HepG2 (cell line): ENCODE results near the gene SFTA2. TPM values are rescaled to one million over a fixed set of nuclear protein-coding genes. Genes with fewer than 3 reads are reported as not detected.

ENCODE experiments used
- ATAC-seq: fragments of 200-7000 bp; cut with Tn5 transposase; 3 replicates; pipeline ENCODE4 v1.9.1; 2020; ENCODE audit warnings: mild to moderate bottlenecking, moderate library complexity
- BruUV-seq: library from RNA; stranded (reverse); fragments of 400-500 nt; replicated peaks from 2 replicates; lab custom pipeline; 2021; lab: Mats Ljungman, UMichigan
- CTCF ChIA-PET: fragments of 300-600 bp; formaldehyde crosslinking; extraction: SDS; loops from one replicate; lab custom pipeline; 2021; ENCODE audit warnings: low total read pairs, inconsistent platforms, low intra/inter-chr PET ratio; lab: Yijun Ruan, JAX
- POLR2A ChIA-PET: fragments of 350-600 bp; sonication (Branson Sonifier 250); formaldehyde crosslinking; loops from one replicate; lab custom pipeline; 2020; ENCODE audit warnings: antibody characterized with exemption, inconsistent platforms; lab: Yijun Ruan, JAX
- DNase-seq: peaks from one replicate; pipeline ENCODE4 v3.0.0-alpha.2; 2015; ENCODE audit warnings: low spot score
- FAIRE-seq: peaks from 3 replicates; lab custom pipeline; 2011; peaks lifted over from hg19 to GRCh38; lab: Jason Lieb, UNC
- H2AFZ ChIP-seq: one replicate; pipeline ENCODE4 v1.6.1; 2011; ENCODE audit warnings: low read length, inconsistent platforms
- H3K27ac ChIP-seq: fragments of 300-600 bp; 3 replicates; pipeline ENCODE4 v1.8.0; 2011; ENCODE audit warnings: mixed run types, mild to moderate bottlenecking, mixed read lengths, low read length, inconsistent platforms; ENCODE audit not compliant: insufficient read depth; ENCODE audit errors: extremely low read length
- H3K27me3 ChIP-seq, 2 experiments: fragments of 200-600 bp in 1 of 2; 2 replicates in 1 of 2; 3 replicates in 1 of 2; pipeline versions ENCODE4 v1.6.0 to v1.8.0; 2011; ENCODE audit warnings: low read length in 2 of 2, mild to moderate bottlenecking in 2 of 2, moderate library complexity in 2 of 2, inconsistent platforms in 1 of 2; ENCODE audit not compliant: insufficient read depth in 2 of 2, control insufficient read depth in 1 of 2
- H3K36me3 ChIP-seq, 2 experiments: fragments of 200-600 bp in 1 of 2; replicated peaks in 1 of 2; 2 replicates in 1 of 2; 3 replicates in 1 of 2; pipeline versions ENCODE4 v1.5.1 to v1.8.0; 2011; ENCODE audit warnings: low read length in 2 of 2, inconsistent platforms in 1 of 2; ENCODE audit not compliant: insufficient read depth in 2 of 2, control insufficient read depth in 1 of 2
- H3K4me1 ChIP-seq: 2 replicates; pipeline ENCODE4 v1.5.1; 2012; ENCODE audit warnings: low read length, inconsistent platforms; ENCODE audit not compliant: insufficient read depth
- H3K4me2 ChIP-seq: 2 replicates; pipeline ENCODE4 v1.6.0; 2011; ENCODE audit warnings: low read depth, low read length, inconsistent platforms
- H3K4me3 ChIP-seq, 3 experiments: fragments of 200-600 bp in 1 of 3; sonication (generic), shearing (Covaris generic) in 1 of 3; replicated peaks in 1 of 3; 2 replicates each; pipeline ENCODE4 v1.5.1; 2011 to 2016; ENCODE audit warnings: low read length in 3 of 3, inconsistent platforms in 2 of 3, low read depth in 2 of 3, mild to moderate bottlenecking in 2 of 3, control low read depth in 1 of 3, mixed read lengths in 1 of 3; ENCODE audit not compliant: insufficient read depth in 1 of 3
- H3K79me2 ChIP-seq: one replicate; pipeline ENCODE4 v1.6.1; 2011; ENCODE audit warnings: low read length, inconsistent platforms; ENCODE audit not compliant: insufficient read depth
- H3K9ac ChIP-seq: 2 replicates; pipeline ENCODE4 v1.6.0; 2011; ENCODE audit warnings: mild to moderate bottlenecking, low read depth, low read length, inconsistent platforms; ENCODE audit not compliant: insufficient read depth
- H3K9me3 ChIP-seq: 2 replicates; pipeline ENCODE4 v1.5.1; 2012; ENCODE audit warnings: mild to moderate bottlenecking, low read length
- H4K20me1 ChIP-seq: 2 replicates; pipeline ENCODE4 v1.6.0; 2011; ENCODE audit warnings: inconsistent platforms, mild to moderate bottlenecking, low read length, moderate library complexity; ENCODE audit not compliant: insufficient read depth
- GPN1 ChIP-seq: sonication (generic); formaldehyde crosslinking; IDR thresholded peaks from 2 replicates; pipeline ENCODE4 v1.5.1; 2020; ENCODE audit warnings: missing genetic modification reagents, borderline replicate concordance
- REST ChIP-seq, 2 experiments: IDR thresholded peaks; 2 replicates each; pipeline ENCODE4 v1.6.1; 2011 to 2012; ENCODE audit warnings: low read length in 2 of 2, borderline replicate concordance in 1 of 2, low read depth in 1 of 2, mild to moderate bottlenecking in 1 of 2, moderate library complexity in 1 of 2
- SNAPC2 ChIP-seq: sonication (generic); formaldehyde crosslinking; IDR thresholded peaks from 2 replicates; pipeline ENCODE4 v1.8.1; 2022; ENCODE audit warnings: mild to moderate bottlenecking, missing genetic modification reagents
- U2AF1 ChIP-seq: fragments of 200-400 bp; formaldehyde crosslinking; optimal IDR thresholded peaks from 2 replicates; pipeline ENCODE3; 2017; ENCODE audit warnings: mild to moderate bottlenecking, low read depth, low read length
- ZFY ChIP-seq: sonication (generic); formaldehyde crosslinking; IDR thresholded peaks from 2 replicates; pipeline ENCODE4 v1.4.0; 2020; ENCODE audit warnings: missing genetic modification reagents
- ZMYM4 ChIP-seq: sonication (generic); formaldehyde crosslinking; IDR thresholded peaks from 2 replicates; pipeline ENCODE4 v1.8.1; 2023; ENCODE audit warnings: mild to moderate bottlenecking, missing genetic modification reagents
- ZNF503 ChIP-seq: sonication (generic); formaldehyde crosslinking; IDR thresholded peaks from 2 replicates; pipeline ENCODE4 v1.4.0; 2020; ENCODE audit warnings: missing genetic modification reagents
- ZNF510 ChIP-seq: sonication (generic); formaldehyde crosslinking; IDR thresholded peaks from 2 replicates; pipeline ENCODE4 v1.4.0; 2020; ENCODE audit warnings: low read depth, mild to moderate bottlenecking, missing genetic modification reagents
- ZNF605 ChIP-seq: sonication (generic); formaldehyde crosslinking; IDR thresholded peaks from 2 replicates; pipeline ENCODE4 v1.8.0; 2022; ENCODE audit warnings: mild to moderate bottlenecking, missing genetic modification reagents
- ZNF790 ChIP-seq: sonication (generic); formaldehyde crosslinking; IDR thresholded peaks from 2 replicates; pipeline ENCODE4 v1.8.0; 2022; ENCODE audit warnings: missing genetic modification reagents, mild to moderate bottlenecking, borderline replicate concordance
- WGBS: methylation state at CpG from one replicate; pipeline ENCODE4 v1.1.6; 2017; ENCODE audit warnings: low lambda C conversion rate; 5-methylcytosine and 5-hydroxymethylcytosine counted together
- in situ Hi-C: cut with HindIII; loops from 2 replicates; pipeline ENCODE4 v1.10.0; 2017; ENCODE audit warnings: low pct_unique_long_range_greater_than_20kb; ENCODE audit not compliant: extremely low pct_ligation_motif_present
- intact Hi-C: fragments of 100-400 bp; cut with micrococcal nuclease; formaldehyde crosslinking; loops from one replicate; pipeline ENCODE4 v1.10.0; 2022; ENCODE audit not compliant: unreplicated experiment
- polyA plus RNA-seq, 8 experiments: library from polyadenylated mRNA; depleted of rRNA in 3 of 8; stranded (reverse) in 7 of 8; unstranded in 1 of 8; fragments of >200 nt; fragmentation: Illumina TruSeq in 4 of 8; extraction: Trizol in 4 of 8; gene quantifications; 2 replicates each; pipeline versions ENCODE4 v1.2.1 to v1.2.3, GENCODE V29; 2011 to 2016; ENCODE audit warnings: low read depth in 4 of 8, missing spikeins in 1 of 8, mixed read lengths in 1 of 8; ENCODE audit not compliant: insufficient read depth in 1 of 8
- total RNA-seq, 5 experiments: library from RNA; depleted of rRNA; stranded (reverse); fragments of >200 nt; fragmentation: Illumina TruSeq; extraction: Trizol; gene quantifications; 2 replicates each; pipeline ENCODE4 v1.2.3, GENCODE V29; 2016; ENCODE audit warnings: low read depth in 1 of 5
- TF ChIP-seq, protein P1 (sequence below): sonication (generic); formaldehyde crosslinking; IDR thresholded peaks from 2 replicates; pipeline ENCODE4 v1.4.0; 2020; ENCODE audit warnings: low read depth, mild to moderate bottlenecking, missing genetic modification reagents
- TF ChIP-seq, protein P2 (sequence below): sonication (generic); formaldehyde crosslinking; IDR thresholded peaks from 2 replicates; pipeline ENCODE4 v1.4.0; 2020; ENCODE audit warnings: missing genetic modification reagents, borderline replicate concordance

SFTA2 gene
- total and polyA plus RNA-seq, 2 of the 13 experiments (the other 11 are each of a cell fraction or from before 2014, with no cell fraction given) = not detected

DNA sequence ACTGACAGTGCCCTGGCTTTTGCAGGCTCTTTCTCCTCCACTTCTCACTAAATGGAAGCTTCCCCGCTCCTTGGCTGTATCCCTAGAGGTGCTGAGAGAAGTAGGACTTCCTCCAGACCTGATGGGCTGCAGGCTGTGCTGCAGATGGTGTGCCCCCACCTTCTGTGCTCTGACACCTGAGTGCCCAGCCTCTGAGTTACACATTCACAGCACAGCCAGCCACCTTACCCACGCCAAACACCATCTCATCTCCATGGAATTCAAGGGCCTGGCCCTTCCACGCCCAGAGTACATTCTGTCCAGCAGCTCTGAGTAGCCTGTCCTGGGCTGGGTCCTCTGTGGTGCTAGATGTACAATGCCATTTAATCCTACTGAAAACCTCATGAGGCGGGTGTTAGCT, 5.3 kb downstream of the SFTA2 start:
- Histone ChIP-seq H3K27ac (no peak overlapping the region), H3K4me1 (no peaks in the 10 kb centered on the region), H2AFZ (no peak overlapping the region), H3K4me3 (no peak overlapping the region), H4K20me1 (no peaks in the 10 kb centered on the region), H3K27me3 (peaks cover 0 to 7% of the 10 kb centered on the region in 2 experiments; a peak in 1 of 5 replicates), H3K4me2 (no peak overlapping the region), H3K9me3 (no peaks in the 10 kb centered on the region), H3K9ac (no peak overlapping the region), H3K79me2 (no peaks in the 10 kb centered on the region), H3K36me3 (peaks cover 22 to 42% of the 10 kb centered on the region in 2 experiments)
- intact Hi-C loops = no loop called here
- no peak for DNase-seq
- no TSS peak for BruUV-seq
- ChIA-PET CTCF (no interaction called here), POLR2A (interaction anchor here (1.4 kb wide), 1 partner anchor 13 kb away, joined by 3 read pairs; the partner anchor contains the start of gene VARS2)
- ATAC-seq = no peak
- WGBS = 97% methylated on average over 4 of the region's 4 CpGs
- no peak for FAIRE-seq
- in situ Hi-C loops = no loop called here
- TF ChIP-seq, protein P1, sequence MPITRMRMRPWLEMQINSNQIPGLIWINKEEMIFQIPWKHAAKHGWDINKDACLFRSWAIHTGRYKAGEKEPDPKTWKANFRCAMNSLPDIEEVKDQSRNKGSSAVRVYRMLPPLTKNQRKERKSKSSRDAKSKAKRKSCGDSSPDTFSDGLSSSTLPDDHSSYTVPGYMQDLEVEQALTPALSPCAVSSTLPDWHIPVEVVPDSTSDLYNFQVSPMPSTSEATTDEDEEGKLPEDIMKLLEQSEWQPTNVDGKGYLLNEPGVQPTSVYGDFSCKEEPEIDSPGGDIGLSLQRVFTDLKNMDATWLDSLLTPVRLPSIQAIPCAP = no peak
- TF ChIP-seq SNAPC2 (CRISPR knock-in tag) (no peak), ZNF510 (CRISPR knock-in tag) (no peak), ZNF605 (CRISPR knock-in tag) (no peak), GPN1 (CRISPR knock-in tag) (no peak), U2AF1 (no peak), ZNF503 (CRISPR knock-in tag) (no peak), ZMYM4 (CRISPR knock-in tag) (no peak), ZNF790 (CRISPR knock-in tag) (no peak), ZFY (CRISPR knock-in tag) (no peak), REST (IDR thresholded peaks at IDR 0.05; ENCODE audit: borderline replicate concordance in 1 of 2, low read depth in 1 of 2, low read length in 2 of 2) (no peak)
- TF ChIP-seq, protein P2, sequence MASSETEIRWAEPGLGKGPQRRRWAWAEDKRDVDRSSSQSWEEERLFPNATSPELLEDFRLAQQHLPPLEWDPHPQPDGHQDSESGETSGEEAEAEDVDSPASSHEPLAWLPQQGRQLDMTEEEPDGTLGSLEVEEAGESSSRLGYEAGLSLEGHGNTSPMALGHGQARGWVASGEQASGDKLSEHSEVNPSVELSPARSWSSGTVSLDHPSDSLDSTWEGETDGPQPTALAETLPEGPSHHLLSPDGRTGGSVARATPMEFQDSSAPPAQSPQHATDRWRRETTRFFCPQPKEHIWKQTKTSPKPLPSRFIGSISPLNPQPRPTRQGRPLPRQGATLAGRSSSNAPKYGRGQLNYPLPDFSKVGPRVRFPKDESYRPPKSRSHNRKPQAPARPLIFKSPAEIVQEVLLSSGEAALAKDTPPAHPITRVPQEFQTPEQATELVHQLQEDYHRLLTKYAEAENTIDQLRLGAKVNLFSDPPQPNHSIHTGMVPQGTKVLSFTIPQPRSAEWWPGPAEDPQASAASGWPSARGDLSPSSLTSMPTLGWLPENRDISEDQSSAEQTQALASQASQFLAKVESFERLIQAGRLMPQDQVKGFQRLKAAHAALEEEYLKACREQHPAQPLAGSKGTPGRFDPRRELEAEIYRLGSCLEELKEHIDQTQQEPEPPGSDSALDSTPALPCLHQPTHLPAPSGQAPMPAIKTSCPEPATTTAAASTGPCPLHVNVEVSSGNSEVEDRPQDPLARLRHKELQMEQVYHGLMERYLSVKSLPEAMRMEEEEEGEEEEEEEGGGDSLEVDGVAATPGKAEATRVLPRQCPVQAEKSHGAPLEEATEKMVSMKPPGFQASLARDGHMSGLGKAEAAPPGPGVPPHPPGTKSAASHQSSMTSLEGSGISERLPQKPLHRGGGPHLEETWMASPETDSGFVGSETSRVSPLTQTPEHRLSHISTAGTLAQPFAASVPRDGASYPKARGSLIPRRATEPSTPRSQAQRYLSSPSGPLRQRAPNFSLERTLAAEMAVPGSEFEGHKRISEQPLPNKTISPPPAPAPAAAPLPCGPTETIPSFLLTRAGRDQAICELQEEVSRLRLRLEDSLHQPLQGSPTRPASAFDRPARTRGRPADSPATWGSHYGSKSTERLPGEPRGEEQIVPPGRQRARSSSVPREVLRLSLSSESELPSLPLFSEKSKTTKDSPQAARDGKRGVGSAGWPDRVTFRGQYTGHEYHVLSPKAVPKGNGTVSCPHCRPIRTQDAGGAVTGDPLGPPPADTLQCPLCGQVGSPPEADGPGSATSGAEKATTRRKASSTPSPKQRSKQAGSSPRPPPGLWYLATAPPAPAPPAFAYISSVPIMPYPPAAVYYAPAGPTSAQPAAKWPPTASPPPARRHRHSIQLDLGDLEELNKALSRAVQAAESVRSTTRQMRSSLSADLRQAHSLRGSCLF (CRISPR knock-in tag) = no peak
